Kidney (tissue), 14 donors: ENCODE results near the gene KCNG2. TPM values are rescaled to one million over a fixed set of nuclear protein-coding genes. Genes with fewer than 3 reads are reported as not detected.
A peak's percentile ranks its signal among the peaks of the same experiment; 100 is the strongest.

Source experiments
- DNase-seq, 5 donors: peaks; one replicate each; pipeline ENCODE4 v3.0.0-alpha.2; 2013 to 2020
- FAIRE-seq: peaks from 2 replicates; lab custom pipeline; 2012; peaks lifted over from hg19 to GRCh38; lab: Jason Lieb, UNC
- H3K27ac ChIP-seq, 2 donors: one replicate each; pipeline ENCODE4 v1.7.0; 2013; ENCODE audit warnings: low read depth in 2 of 2, low read length in 2 of 2, inconsistent platforms in 1 of 2
- H3K27me3 ChIP-seq: one replicate; pipeline ENCODE4 v1.7.1; 2013; ENCODE audit warnings: low read length, inconsistent platforms; ENCODE audit not compliant: control insufficient read depth, insufficient read depth
- H3K36me3 ChIP-seq, 3 donors: one replicate each; pipeline versions ENCODE4 v1.7.0 to v1.7.1; 2013; ENCODE audit warnings: low read length in 3 of 3, control low read depth in 1 of 3, inconsistent platforms in 1 of 3; ENCODE audit not compliant: insufficient read depth in 3 of 3, control insufficient read depth in 2 of 3
- H3K4me1 ChIP-seq, 3 donors: one replicate each; pipeline versions ENCODE4 v1.7.0 to v1.7.1; 2013; ENCODE audit warnings: low read length in 3 of 3, inconsistent platforms in 1 of 3, low read depth in 1 of 3; ENCODE audit not compliant: control insufficient read depth in 2 of 3, insufficient read depth in 2 of 3
- H3K4me3 ChIP-seq, 3 donors: one replicate each; pipeline versions ENCODE4 v1.7.0 to v1.8.1; 2013; ENCODE audit warnings: low read length in 3 of 3, control low read depth in 1 of 3, inconsistent platforms in 1 of 3
- H3K9ac ChIP-seq, 3 donors: one replicate each; pipeline versions ENCODE4 v1.7.0 to v1.7.1; 2013; ENCODE audit warnings: low read length in 3 of 3, control low read depth in 1 of 3, inconsistent platforms in 1 of 3
- H3K9me3 ChIP-seq, 3 donors: one replicate each; pipeline versions ENCODE4 v1.7.0 to v1.7.1; 2013; ENCODE audit warnings: low read length in 3 of 3, control low read depth in 1 of 3, inconsistent platforms in 1 of 3; ENCODE audit not compliant: control insufficient read depth in 2 of 3, insufficient read depth in 1 of 3
- CTCF ChIP-seq: IDR thresholded peaks from 3 replicates; pipeline ENCODE4 v1.5.1; 2012; ENCODE audit warnings: mild to moderate bottlenecking, moderate library complexity, borderline replicate concordance; ENCODE audit not compliant: insufficient read depth; ENCODE audit errors: extremely low read depth
- intact Hi-C: fragments of 100-400 bp; cut with DNase I; formaldehyde crosslinking; loops from one replicate; pipeline ENCODE4 v1.11.1; 2022
- polyA plus RNA-seq: library from polyadenylated mRNA; stranded (reverse); fragments of 350-450 nt; fragmentation: Illumina TruSeq; extraction: RNeasy Lipid Tissue Mini Kit (QIAGEN cat#74804); gene quantifications from one replicate; pipeline ENCODE4 v1.2.3, GENCODE V29; 2014; ENCODE audit warnings: low read depth, low replicate concordance; ENCODE audit not compliant: insufficient read depth
- total RNA-seq: library from RNA; stranded (reverse); fragmentation: NEBNext Ultra II Directional; extraction: Animal tissue kit (Norgen Biotek cat#: 25700); gene quantifications from one replicate; pipeline ENCODE4 v1.2.1, GENCODE V29; 2021
- donor health status: control.
- donor health status: control.
- donor health status: control.
- donor health status: control.
- donor health status: control.
- donor health status: DM: yes; HTN: yes; CAD: no.
- donor health status: Normal renal cell carcinoma (clear cell type).

KCNG2 gene
- total and polyA plus RNA-seq, 2 donors from 2014 or later, result 0.76 TPM; not detected in 1

DNA sequence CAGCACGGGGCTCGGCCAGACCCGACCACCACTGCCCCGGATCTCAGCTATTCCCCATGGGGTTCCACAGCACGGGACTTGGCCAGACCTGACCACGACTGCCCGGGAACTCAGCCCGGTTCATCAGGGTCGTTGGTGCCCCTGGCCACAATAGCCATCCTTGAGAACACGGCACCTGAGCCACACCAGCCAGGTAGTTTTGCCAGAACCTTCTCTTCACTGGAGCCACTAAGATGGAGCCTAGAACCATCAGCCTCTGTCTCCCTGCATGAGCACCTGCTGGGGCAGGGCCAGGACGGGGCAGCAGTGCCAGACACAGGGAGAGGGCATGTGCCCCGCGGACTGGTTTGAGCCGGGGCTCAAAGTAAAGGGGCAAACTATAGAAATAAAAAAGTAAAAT, 11.4 kb upstream of the KCNG2 start:
- Histone ChIP-seq H3K27me3 (peaks cover 13% of the 10 kb centered on the region), H3K4me1 (peaks cover 0 to 2% (median 0%) of the 10 kb centered on the region in 3 donors), H3K4me3 (no peak overlapping the region), H3K9ac (no peak overlapping the region), H3K9me3 (peaks cover 0 to 1% (median 0%) of the 10 kb centered on the region in 3 donors), H3K27ac (no peak overlapping the region), H3K36me3 (no peaks in the 10 kb centered on the region)
- intact Hi-C loops, result no loop called here
- FAIRE-seq (no peak), DNase-seq (peak in 1 of 5 donors; percentile 44)
- TF ChIP-seq CTCF, result no peak

DNA sequence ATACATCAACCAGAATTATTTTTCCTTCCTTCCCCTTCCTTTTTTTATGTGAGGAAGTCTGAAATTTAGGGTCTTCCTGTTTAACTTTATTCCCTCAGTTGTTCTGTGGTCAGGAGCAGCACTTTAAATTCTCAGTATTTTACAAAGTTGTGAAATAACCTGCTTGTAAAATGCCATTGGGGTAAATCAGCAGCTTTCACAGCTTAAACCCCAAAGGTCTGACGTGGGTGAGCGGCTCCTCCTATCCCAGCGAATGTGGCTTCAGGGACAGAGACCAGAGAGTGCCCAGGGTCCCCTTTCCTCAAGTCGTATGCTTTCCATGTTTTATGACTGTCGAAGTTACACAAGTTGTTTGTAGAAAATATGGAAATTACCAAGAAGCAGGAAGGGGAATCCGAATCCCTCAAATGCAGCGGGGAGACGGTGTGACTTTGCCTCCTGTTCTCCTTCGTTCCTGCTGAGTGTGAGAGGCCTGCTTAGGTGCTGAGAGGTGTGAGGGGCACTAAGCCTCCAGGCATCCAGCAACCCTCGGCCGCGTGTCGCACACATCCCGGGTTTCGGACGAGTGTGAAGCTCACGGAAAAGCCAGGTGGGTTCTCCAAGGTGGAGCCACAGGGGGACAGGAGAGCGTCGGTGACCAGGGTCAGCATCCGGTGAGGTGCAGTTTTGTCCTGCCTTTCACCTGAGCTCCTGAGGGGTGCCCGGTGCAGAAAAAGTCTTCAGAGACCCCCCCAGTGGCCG, 10.8 kb upstream of the KCNG2 start:
- no peak overlapping the region for H3K4me3 ChIP-seq
- no peak for FAIRE-seq
- TF ChIP-seq CTCF, result no peak
- H3K9me3 ChIP-seq, result peaks cover 0 to 1% (median 0%) of the 10 kb centered on the region in 3 donors
- no peaks in the 10 kb centered on the region for H3K36me3 ChIP-seq
- peaks cover 13% of the 10 kb centered on the region for H3K27me3 ChIP-seq
- H3K9ac ChIP-seq, result no peak overlapping the region
- peaks cover 0 to 2% (median 0%) of the 10 kb centered on the region in 3 donors for H3K4me1 ChIP-seq
- intact Hi-C loops, result no loop called here
- peak in 2 of 5 donors; percentile 19 to 53 for DNase-seq
- H3K27ac ChIP-seq, result no peak overlapping the region

GRCh38 chr18:79787527-79787864, 10.2 kb upstream of the KCNG2 start:
- no peak for DNase-seq
- intact Hi-C loops, result no loop called here
- Histone ChIP-seq H3K9me3 (peaks cover 0 to 1% (median 0%) of the 10 kb centered on the region in 3 donors), H3K36me3 (no peaks in the 10 kb centered on the region), H3K27ac (no peak overlapping the region), H3K27me3 (peaks cover 13% of the 10 kb centered on the region), H3K9ac (no peak overlapping the region), H3K4me3 (no peak overlapping the region), H3K4me1 (peaks cover 0 to 2% (median 0%) of the 10 kb centered on the region in 3 donors)
- TF ChIP-seq CTCF, result no peak
- FAIRE-seq, result no peak
